Measurements from ENCODE around the gene SCRT2. TPM values are rescaled to one million over a fixed set of nuclear protein-coding genes. Genes with fewer than 3 reads are reported as not detected.
A peak's percentile ranks its signal among the peaks of the same experiment; 100 is the strongest.

SCRT2 gene
- total and polyA plus RNA-seq, 9 of the 15 experiments (the other 6 are each of a cell fraction or from before 2014, with no cell fraction given) = 0.04 to 0.75 (median 0.13) TPM; not detected in 2

- no peak for TF ChIP-seq MITF (IDR thresholded peaks at IDR 0.05)
- no peak for TF ChIP-seq E2F1 (CRISPR knock-in tag; IDR thresholded peaks at IDR 0.05)
- TF ChIP-seq TFE3 (CRISPR knock-in tag; IDR thresholded peaks at IDR 0.05) = no peak
- TF ChIP-seq RCOR1 (IDR thresholded peaks at IDR 0.05; ENCODE audit: borderline replicate concordance in 1 of 2, low read depth in 2 of 2, low read length in 2 of 2) = no peak
- no peak for TF ChIP-seq TARDBP (IDR thresholded peaks at IDR 0.05)
- TF ChIP-seq MYNN (IDR thresholded peaks at IDR 0.05) = no peak; the same call in 1 of the 2 replicates
- TF ChIP-seq MYNN (CRISPR knock-in tag; IDR thresholded peaks at IDR 0.05) = no peak
- no peak for TF ChIP-seq NR3C1 (CRISPR knock-in tag; IDR thresholded peaks at IDR 0.05)
- TF ChIP-seq CTCF (IDR thresholded peaks at IDR 0.05 in 2 of 3, conservative IDR thresholded peaks at IDR 0.05 in 1 of 3; ENCODE audit: insufficient read depth in 2 of 3, low read depth in 1 of 3, low read length in 3 of 3) = peak; percentile 83 to 90 (median 87)
- no peak for TF ChIP-seq FOS (IDR thresholded peaks at IDR 0.05; ENCODE audit: extremely low read depth, insufficient read length)
- no peak for TF ChIP-seq ATF6 (CRISPR knock-in tag; IDR thresholded peaks at IDR 0.05)
- no peak for TF ChIP-seq ZNF239 (CRISPR knock-in tag; IDR thresholded peaks at IDR 0.05)
- TF ChIP-seq ZNF197 (CRISPR knock-in tag; IDR thresholded peaks at IDR 0.05; ENCODE audit: low read depth) = no peak
- TF ChIP-seq KLF16 (IDR thresholded peaks at IDR 0.05) = 0 out of 2 replicates have a peak, but pooled peaks have one; percentile 18
- no peak for TF ChIP-seq ZNF830 (CRISPR knock-in tag; IDR thresholded peaks at IDR 0.05)
- peak; percentile 92 for TF ChIP-seq ETV1 (tag; conservative IDR thresholded peaks at IDR 0.05; ENCODE audit: low read depth)
- TF ChIP-seq PHF8 (IDR thresholded peaks at IDR 0.05; ENCODE audit: borderline replicate concordance, low read length) = no peak
- TF ChIP-seq BMI1 (IDR thresholded peaks at IDR 0.05; ENCODE audit: low read length) = no peak
- TF ChIP-seq FOSL1 (tag; conservative IDR thresholded peaks at IDR 0.05) = no peak
- no peak for TF ChIP-seq NEUROD1 (IDR thresholded peaks at IDR 0.05; ENCODE audit: borderline replicate concordance, low read depth, low read length, partially characterized antibody)
- no peak for TF ChIP-seq HMG20B (CRISPR knock-in tag; IDR thresholded peaks at IDR 0.05)
These were observed 30.1 kb downstream of the SCRT2 start (continued) for GRCh38 chr20:645318-646106.

All from K562 (cell line).